ENCODE results near the gene OR6C75. TPM values are rescaled to one million over a fixed set of nuclear protein-coding genes. Genes with fewer than 3 reads are reported as not detected.
"Not testable (repeated sequence)": the region's sequence is repeated elsewhere in the genome, so short reads cannot be mapped to it uniquely, and the experiment has no call there.

The OR6C75 gene
- not detected for polyA plus RNA-seq (2013, experiment 1 of 2; ENCODE audit: insufficient read length)
- 0.07 TPM for polyA plus RNA-seq (2013, experiment 2 of 2; ENCODE audit: insufficient read length)

- DNase-seq, result no peak
Measured at GRCh38 chr12:55362675-55363074, at the start of gene OR6C75. OR6C75 (plus strand) TSS chr12:55362975; CDS start chr12:55365111, 2,136 bp downstream.

GRCh38 chr12:55314043-55314442 is 48.7 kb upstream of the OR6C75 start, which contains the start of gene OR6C1:
OR6C1 (plus strand) TSS chr12:55314343; CDS start chr12:55320600, 6,257 bp downstream.
- DNase-seq, result no peak

DNA sequence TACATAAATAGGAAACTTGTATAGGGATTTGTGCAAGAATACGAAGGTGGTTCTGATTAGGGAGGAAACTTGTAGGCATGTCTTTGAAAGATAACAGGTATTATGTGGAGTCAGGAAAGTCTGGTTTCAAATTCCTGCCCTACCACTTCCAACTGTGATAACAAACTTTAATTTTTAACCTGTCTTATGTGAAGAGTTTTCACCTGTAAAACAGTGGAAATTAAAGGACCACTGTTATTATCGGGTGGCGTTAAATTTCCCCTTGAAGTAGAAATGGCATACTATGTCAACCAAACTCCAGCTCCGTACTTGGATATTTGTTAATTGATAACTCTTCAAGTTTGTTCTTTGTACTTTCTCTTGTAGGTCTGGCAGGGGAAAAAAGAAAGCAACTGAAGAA is 42.6 kb upstream of the OR6C75 start:
- no peak for DNase-seq

DNA sequence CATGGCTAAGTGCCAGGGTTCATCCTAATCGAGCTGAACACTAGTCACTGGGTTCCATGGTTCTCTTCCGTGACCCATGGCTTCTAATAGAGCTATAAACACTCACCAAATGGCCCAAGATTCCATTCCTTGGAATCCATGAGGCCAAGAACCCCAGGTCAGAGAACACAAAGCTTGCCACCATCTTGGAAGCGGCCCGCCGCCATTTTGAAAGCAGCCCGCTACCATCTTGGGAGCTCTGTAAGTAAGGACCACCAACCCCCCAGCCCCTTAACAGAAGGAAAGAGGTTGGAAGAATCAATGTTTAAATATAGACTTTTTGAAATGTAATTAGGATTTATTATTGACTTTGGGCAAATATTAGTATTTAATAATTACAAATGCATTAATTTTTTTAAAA is 37.0 kb upstream of the OR6C75 start:
- not testable (repeated sequence) for DNase-seq

DNA sequence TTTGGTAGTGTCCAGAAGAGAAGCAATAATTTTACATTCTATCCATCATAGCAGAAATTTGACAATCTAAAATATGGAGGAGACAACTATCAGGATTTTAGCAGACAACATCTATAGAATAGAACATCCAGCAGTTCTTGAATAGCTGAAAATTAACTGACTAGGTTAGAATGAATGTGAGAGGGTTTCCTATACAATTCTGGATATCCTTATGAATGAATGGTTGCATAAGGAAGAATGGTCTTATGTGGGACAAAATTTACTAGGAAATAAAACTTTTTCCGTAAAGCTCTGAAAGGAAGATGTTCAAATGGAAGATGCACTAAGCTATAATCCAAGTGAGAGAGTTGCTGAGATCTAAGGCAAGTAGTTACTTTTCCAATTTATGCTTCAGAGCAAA is 32.3 kb upstream of the OR6C75 start, which contains the start of gene OR6C3:
OR6C3 (plus strand) TSS at position 301 of the 400 bp plus-strand sequence. CDS start 955 bp downstream, outside the sequence.
- DNase-seq, result no peak

- DNase-seq, result no peak
Measured at GRCh38 chr12:55336002-55336401, 26.8 kb upstream of the OR6C75 start.

DNA sequence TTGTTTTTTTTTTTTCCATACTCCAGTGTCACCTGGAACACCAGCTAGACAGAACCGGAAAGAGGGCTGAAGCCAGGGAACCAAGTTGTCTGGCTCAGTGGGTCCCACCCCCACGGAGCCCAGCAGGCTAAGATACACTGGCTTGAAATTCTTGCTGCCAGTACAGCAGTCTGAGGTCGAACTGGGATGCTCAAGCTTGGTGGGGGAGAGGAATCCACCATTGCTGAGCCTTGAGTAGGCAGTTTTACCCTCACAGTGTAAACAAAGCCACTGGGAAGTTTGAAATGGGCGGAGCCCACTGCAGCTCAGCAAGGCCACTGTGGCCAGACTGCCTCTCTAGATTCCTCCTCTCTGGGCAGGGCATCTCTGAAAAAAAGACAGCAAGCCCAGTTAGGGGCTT is 7.4 kb upstream of the OR6C75 start:
- DNase-seq, result not testable (repeated sequence)

DNA sequence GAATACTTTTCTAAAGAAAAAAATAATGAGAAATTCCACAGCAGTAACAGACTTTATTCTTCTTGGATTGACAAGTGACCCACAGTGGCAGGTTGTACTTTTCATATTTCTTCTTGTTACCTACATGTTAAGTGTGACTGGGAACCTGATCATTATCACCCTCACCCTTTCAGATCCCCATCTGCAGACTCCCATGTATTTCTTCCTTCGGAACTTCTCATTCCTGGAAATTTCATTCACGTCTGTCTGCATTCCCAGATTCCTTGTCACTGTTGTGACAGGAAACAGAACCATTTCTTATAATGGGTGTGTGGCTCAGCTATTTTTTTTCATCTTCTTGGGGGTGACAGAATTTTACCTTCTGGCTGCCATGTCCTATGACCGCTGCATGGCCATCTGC is 2.3 kb downstream of the OR6C75 start:
- DNase-seq, result no peak

DNA sequence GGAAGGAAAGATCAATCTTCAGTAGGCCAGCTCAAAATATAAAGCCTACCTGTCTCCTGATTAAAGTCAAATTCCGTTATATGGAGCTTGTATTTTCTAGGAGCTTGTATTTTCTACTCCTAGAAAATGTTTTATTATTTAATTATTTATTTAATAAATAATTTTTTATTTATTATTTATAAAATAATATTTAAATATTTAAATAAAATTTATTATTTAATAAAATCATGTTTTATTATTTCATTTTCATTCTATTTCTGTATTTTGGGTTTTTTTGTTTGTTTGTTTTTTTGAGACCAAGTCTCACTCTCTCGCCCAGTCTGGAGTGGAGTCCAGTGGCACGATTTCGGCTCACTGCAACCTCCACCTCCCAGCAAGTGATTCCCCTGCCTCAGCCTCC is 9.7 kb downstream of the OR6C75 start:
- DNase-seq, result no peak

GRCh38 chr12:55385891-55386290 is 23.1 kb downstream of the OR6C75 start:
- DNase-seq, result no peak

DNA sequence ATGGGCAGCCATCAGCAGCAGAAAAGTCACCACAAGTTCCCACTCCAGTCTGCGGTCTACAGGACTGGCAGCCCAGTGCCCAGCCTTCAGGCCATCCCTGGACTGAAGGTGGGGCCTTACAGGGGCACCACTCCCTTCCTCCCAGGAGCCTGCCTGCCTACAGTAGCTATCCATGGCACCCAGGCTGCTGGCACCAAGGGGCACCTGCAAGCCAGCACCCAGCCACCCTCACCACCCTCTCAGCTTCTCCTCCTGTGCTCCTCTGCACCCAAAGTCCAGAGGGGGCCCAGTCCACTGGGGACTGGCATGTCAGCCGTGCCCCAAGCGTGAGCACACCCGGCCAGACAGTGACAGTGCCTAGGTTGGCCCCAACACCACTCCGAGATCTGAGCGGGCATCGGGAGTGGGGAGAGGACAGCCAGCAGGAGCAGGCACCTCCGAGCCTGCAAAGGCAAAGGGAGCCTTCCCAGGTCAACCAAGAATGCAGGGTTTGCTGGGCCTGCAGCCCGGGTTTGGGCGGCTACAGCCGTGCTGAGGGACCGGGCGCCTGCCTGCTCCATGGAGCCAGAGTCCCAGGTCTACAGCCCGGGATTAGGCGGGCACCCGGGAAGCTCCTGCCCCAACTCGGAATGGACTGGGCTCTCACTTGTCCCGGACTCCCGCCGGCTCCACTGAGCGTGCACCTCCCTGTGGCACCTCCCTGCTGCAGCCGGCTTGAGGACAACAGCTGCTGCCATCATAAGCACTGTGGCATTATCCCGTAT is 29.4 kb downstream of the OR6C75 start:
- DNase-seq, result no peak

GRCh38 chr12:55396326-55396725 is 33.6 kb downstream of the OR6C75 start:
- DNase-seq, result no peak

DNA sequence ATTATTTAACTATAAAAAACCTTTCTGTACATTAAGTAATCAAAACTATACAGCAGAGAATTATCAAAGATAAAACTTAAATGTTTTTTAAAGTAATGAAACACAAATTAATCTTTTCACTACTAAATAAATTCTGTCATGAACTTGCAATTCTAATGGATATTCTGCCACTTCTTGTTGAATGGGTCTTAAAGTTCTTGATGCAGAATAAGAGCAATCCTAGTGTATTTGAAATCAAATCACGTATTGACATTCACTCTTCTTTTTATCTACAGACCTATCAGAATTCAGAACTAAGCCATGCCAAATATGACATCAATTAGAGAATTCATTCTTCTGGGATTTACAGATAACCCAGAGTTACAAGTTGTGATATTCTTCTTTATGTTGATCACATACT is 37.5 kb downstream of the OR6C75 start, which contains the start of gene OR6C65:
OR6C65 (plus strand) TSS at position 301 of the 400 bp plus-strand sequence; CDS start at position 301, 0 bp downstream.
- DNase-seq, result no peak

DNA sequence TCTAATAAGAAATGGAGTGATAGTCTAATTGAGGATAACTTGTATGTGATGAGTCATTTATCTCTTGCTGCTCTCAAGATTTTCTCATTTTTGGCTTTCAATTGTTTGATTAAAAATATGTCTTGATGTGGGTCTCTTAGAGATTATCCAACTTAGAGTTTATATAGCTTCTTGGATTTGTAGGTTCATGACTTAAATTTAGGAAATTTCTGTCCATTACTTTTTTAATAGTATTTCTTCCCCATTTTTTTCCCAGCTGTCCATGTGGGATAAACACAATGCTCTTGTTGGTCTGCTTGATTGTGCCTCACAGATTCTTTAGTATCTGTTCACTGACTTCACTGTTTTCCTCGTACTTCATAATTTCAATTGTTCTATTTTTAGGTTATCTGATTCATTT is 45.1 kb downstream of the OR6C75 start:
- no peak for DNase-seq

DNA sequence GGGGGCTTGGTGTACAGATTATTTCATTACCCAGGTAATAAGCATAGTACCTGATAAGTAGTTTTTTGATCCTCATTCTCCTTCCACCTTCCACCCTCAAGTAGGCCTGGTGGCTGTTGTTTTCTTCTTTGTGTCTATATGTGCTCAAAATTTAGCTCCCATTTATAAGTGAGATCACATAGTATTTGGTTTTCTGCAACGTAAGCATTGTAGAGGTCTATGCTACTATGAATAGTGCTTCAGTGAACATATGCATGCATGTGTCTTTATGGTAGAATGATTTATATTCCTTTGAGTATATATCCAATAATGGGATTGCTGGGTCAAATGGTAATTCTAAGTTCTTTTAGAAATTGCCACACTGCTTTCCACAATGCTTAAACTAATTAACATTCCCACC is 46.4 kb downstream of the OR6C75 start:
- not testable (repeated sequence) for DNase-seq

DNA sequence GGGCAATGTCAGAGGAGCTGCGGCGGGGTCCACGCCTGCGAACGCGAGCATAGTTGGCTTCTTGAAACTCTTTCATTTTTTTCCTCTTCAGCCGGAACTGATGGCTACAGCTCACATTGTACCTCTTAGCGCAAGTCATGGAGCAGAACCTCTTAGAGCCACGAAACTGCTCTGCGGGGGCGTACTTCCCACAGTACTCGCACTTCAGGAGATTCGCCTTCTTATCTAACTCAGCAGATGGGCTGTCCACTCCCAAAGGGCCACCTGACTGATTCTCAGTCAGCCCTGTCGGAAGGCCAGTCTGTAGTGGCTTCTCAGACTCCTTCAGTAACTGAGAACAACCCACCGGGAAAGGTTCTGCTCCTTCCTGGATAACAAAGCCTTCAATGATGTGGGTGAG is 49.4 kb downstream of the OR6C75 start:
- DNase-seq, result not testable (repeated sequence)

- not testable (repeated sequence) for DNase-seq
Measured at GRCh38 chr12:55413498-55414388, 51.0 kb downstream of the OR6C75 start.

GRCh38 chr12:55414396-55414823 is 51.6 kb downstream of the OR6C75 start:
- not testable (repeated sequence) for DNase-seq

DNA sequence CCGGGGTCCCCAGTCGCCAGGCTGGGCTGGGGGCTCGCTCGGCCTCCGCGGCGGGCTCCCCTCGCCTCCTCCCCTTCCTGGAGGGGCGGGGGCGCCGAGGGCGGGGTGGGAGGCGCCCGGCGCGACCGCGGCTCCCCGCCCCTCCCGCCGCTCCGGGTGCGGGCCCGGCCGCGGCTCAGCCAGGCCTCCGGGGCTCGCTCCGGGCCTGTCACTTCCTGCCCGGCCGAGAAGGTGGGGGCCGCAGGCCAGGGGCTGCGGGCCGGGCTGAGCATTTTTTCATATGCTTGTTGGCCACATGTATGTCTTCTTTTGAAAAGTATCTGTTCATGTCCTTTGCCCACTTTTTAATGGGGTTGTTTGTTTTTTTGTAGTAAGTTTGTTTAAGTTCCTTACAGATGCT is 52.1 kb downstream of the OR6C75 start:
- DNase-seq, result not testable (repeated sequence)

- DNase-seq, result no peak
Measured at GRCh38 chr12:55416961-55417360, 54.2 kb downstream of the OR6C75 start.
